HG02798 (cell line): ENCODE data around the gene OVCH2.

ENCODE experiments used
- ATAC-seq: cut with Tn5 transposase; IDR thresholded peaks from one replicate; pipeline ENCODE4 v1.9.1; 2021; ENCODE audit warnings: mild to moderate bottlenecking; ENCODE audit not compliant: unreplicated experiment, poor library complexity

Gene OVCH2

GRCh38 chr11:7643314-7643713 lies 63.0 kb downstream of the OVCH2 start:
- no peak for ATAC-seq

GRCh38 chr11:7642747-7643146 lies 63.5 kb downstream of the OVCH2 start:
- ATAC-seq: no peak

GRCh38 chr11:7640816-7641215 lies 65.5 kb downstream of the OVCH2 start:
- ATAC-seq: no peak

- no peak for ATAC-seq
Observed at GRCh38 chr11:7639643-7640025, 66.6 kb downstream of the OVCH2 start.
